ENCODE results near the gene SENP3.

DNA sequence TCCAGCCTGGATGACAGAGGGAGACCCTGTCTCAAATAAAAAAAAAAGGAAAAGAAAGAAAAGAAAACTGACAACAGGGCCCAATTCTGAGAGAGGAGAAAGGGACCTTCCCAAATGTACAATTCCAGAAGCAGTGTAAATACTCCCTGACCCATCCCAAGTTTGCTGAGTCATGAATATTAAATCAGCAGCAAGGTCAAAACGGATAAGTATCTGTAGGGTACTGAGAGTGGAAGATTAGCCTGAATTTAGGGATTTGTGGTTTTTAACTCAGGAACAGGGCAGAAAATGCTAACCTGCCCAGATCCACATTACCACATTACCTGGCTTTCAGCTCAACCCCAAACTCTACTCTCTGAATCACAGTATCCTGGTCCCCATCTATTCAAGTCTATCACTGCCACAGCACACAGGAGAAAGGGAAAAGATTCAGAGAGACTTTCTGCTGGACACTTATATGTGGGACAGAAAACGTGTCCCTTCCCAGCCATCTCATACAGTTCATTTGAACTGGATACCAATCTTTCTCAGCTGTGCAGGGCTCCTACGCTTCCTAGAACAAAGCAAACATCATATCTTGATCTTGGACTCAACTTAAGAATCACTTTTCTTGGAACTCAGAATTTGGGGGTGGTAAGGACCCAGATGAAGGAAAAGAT lies 50.0 kb downstream of the SENP3 start:
- TF ChIP-seq, protein P1, sequence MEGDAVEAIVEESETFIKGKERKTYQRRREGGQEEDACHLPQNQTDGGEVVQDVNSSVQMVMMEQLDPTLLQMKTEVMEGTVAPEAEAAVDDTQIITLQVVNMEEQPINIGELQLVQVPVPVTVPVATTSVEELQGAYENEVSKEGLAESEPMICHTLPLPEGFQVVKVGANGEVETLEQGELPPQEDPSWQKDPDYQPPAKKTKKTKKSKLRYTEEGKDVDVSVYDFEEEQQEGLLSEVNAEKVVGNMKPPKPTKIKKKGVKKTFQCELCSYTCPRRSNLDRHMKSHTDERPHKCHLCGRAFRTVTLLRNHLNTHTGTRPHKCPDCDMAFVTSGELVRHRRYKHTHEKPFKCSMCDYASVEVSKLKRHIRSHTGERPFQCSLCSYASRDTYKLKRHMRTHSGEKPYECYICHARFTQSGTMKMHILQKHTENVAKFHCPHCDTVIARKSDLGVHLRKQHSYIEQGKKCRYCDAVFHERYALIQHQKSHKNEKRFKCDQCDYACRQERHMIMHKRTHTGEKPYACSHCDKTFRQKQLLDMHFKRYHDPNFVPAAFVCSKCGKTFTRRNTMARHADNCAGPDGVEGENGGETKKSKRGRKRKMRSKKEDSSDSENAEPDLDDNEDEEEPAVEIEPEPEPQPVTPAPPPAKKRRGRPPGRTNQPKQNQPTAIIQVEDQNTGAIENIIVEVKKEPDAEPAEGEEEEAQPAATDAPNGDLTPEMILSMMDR (IDR thresholded peaks at IDR 0.05) = no peak
- TF ChIP-seq POLR2A (IDR thresholded peaks at IDR 0.05) = no peak

Measured in testis (tissue), 2 donors.